HCT116 (cell line): ENCODE measurements around the gene NFE2L2. TPM values are rescaled to one million over a fixed set of nuclear protein-coding genes. Genes with fewer than 3 reads are reported as not detected.
"Not testable (repeated sequence)": the region's sequence is repeated elsewhere in the genome, so short reads cannot be mapped to it uniquely, and the experiment has no call there.

Source experiments
- ATAC-seq: fragments of 200-7000 bp; cut with Tn5 transposase; 2 replicates; pipeline ENCODE4 v1.9.1; 2020; ENCODE audit warnings: mild to moderate bottlenecking, moderate library complexity
- BruUV-seq: library from RNA; stranded (reverse); fragments of 400-500 nt; replicated peaks from 2 replicates; lab custom pipeline; 2021; lab: Mats Ljungman, UMichigan
- CTCF ChIA-PET: fragments of 300-600 bp; sonication (Branson Sonifier 250); formaldehyde crosslinking; loops from one replicate; lab custom pipeline; 2021; ENCODE audit warnings: antibody characterized with exemption; lab: Charles Lee
- POLR2A ChIA-PET: fragments of 300-600, 350-600 bp; sonication (Branson Sonifier 250); formaldehyde crosslinking; loops from one replicate; lab custom pipeline; 2021; ENCODE audit warnings: antibody characterized with exemption; lab: Charles Lee
- RAD21 ChIA-PET, 2 experiments: fragments of 300-600 bp; sonication (Branson Sonifier 250); formaldehyde crosslinking; loops; one replicate each; lab custom pipeline; 2023; ENCODE audit warnings: low total read pairs in 2 of 2; ENCODE audit not compliant: uncharacterized antibody in 2 of 2, unreplicated experiment in 2 of 2, low non-redundant PET in 1 of 2; lab: Charles Lee
- DNase-seq: peaks from one replicate; pipeline ENCODE4 v3.0.0-alpha.2; 2010; ENCODE audit warnings: low read depth, low spot score
- H2AFZ ChIP-seq: fragments of 200-600 bp; shearing (Covaris generic), sonication (generic); 2 replicates; pipeline ENCODE4 v1.6.1; 2017; ENCODE audit warnings: low read depth, mixed run types, mixed read lengths, antibody characterized with exemption, low read length; ENCODE audit not compliant: poor library complexity, severe bottlenecking
- H3K27ac ChIP-seq: 2 replicates; pipeline ENCODE4 v1.5.1; 2012; ENCODE audit warnings: low read depth, low read length
- H3K27me3 ChIP-seq: fragments of 200-600 bp; sonication (generic); 2 replicates; pipeline ENCODE4 v1.6.1; 2016; ENCODE audit warnings: mixed run types, low read length, mixed read lengths; ENCODE audit not compliant: insufficient read depth
- H3K36me3 ChIP-seq, 2 experiments: fragments of 200-500 bp in 1 of 2; fragments of 200-600 bp in 1 of 2; sonication (Bioruptor generic) in 1 of 2; sonication (generic) in 1 of 2; 2 replicates each; pipeline versions ENCODE4 v1.5.1 to v1.6.1; 2014 to 2016; ENCODE audit warnings: low read length in 2 of 2, inconsistent platforms in 1 of 2, mixed read lengths in 1 of 2, mixed run types in 1 of 2; ENCODE audit not compliant: insufficient read depth in 2 of 2, control insufficient read depth in 1 of 2
- H3K4me1 ChIP-seq, 2 experiments: fragments of 200-600 bp in 1 of 2; sonication (generic) in 1 of 2; 2 replicates each; pipeline versions ENCODE4 v1.5.1 to v1.6.1; 2012 to 2017; ENCODE audit warnings: low read length in 2 of 2, inconsistent platforms in 1 of 2, mild to moderate bottlenecking in 1 of 2, mixed read lengths in 1 of 2, mixed run types in 1 of 2, moderate library complexity in 1 of 2; ENCODE audit not compliant: insufficient read depth in 2 of 2, control insufficient read depth in 1 of 2
- H3K4me2 ChIP-seq: fragments of 200-600 bp; sonication (generic); 2 replicates; pipeline ENCODE4 v1.6.1; 2017; ENCODE audit warnings: mixed run types, low read length, mixed read lengths
- H3K4me3 ChIP-seq, 2 experiments: fragments of 200-600 bp in 1 of 2; sonication (generic) in 1 of 2; replicated peaks in 1 of 2; 2 replicates each; pipeline ENCODE4 v1.5.1; 2011 to 2016; ENCODE audit warnings: low read length in 2 of 2, control low read depth in 1 of 2, low read depth in 1 of 2, mild to moderate bottlenecking in 1 of 2, mixed read lengths in 1 of 2, mixed run types in 1 of 2
- H3K79me2 ChIP-seq: fragments of 200-600 bp; sonication (generic); 2 replicates; pipeline ENCODE4 v1.6.1; 2017; ENCODE audit warnings: mild to moderate bottlenecking, mixed run types, low read length, moderate library complexity, mixed read lengths; ENCODE audit not compliant: insufficient read depth
- H3K9ac ChIP-seq: fragments of 200-600 bp; sonication (generic); 2 replicates; pipeline ENCODE4 v1.6.1; 2016; ENCODE audit warnings: low read length, mixed read lengths
- H3K9me2 ChIP-seq: fragments of 200-600 bp; sonication (generic), shearing (Covaris generic); 2 replicates; pipeline ENCODE4 v1.6.1; 2017; ENCODE audit warnings: mixed run types, mild to moderate bottlenecking, moderate library complexity; ENCODE audit not compliant: insufficient read depth
- H3K9me3 ChIP-seq, 2 experiments: fragments of 200-500 bp in 1 of 2; fragments of 200-600 bp in 1 of 2; sonication (Bioruptor generic) in 1 of 2; sonication (generic) in 1 of 2; 2 replicates each; pipeline ENCODE4 v1.6.1; 2014 to 2017; ENCODE audit warnings: low read length in 2 of 2, mixed read lengths in 2 of 2, inconsistent platforms in 1 of 2, low read depth in 1 of 2, mild to moderate bottlenecking in 1 of 2, mixed run types in 1 of 2, moderate library complexity in 1 of 2; ENCODE audit not compliant: control insufficient read depth in 1 of 2, insufficient read depth in 1 of 2
- H4K20me1 ChIP-seq: fragments of 200-600 bp; sonication (generic), shearing (Covaris generic); 2 replicates; pipeline ENCODE4 v1.6.1; 2017; ENCODE audit warnings: mixed run types, mild to moderate bottlenecking, moderate library complexity; ENCODE audit not compliant: insufficient read depth
- CBX3 ChIP-seq: IDR thresholded peaks from 2 replicates; pipeline ENCODE4 v1.6.1; 2012; ENCODE audit warnings: low read depth
- FOSL1 ChIP-seq: IDR thresholded peaks from 2 replicates; pipeline ENCODE4 v1.6.1; 2012; ENCODE audit warnings: low read depth
- POLR2A ChIP-seq: IDR thresholded peaks from 2 replicates; pipeline ENCODE4 v1.7.0; 2011; ENCODE audit warnings: borderline replicate concordance; ENCODE audit not compliant: insufficient read depth, insufficient read length; ENCODE audit errors: extremely low read depth
- SIN3A ChIP-seq: IDR thresholded peaks from 2 replicates; pipeline ENCODE4 v1.6.1; 2012; ENCODE audit warnings: low read depth
- ZBTB33 ChIP-seq: IDR thresholded peaks from 2 replicates; pipeline ENCODE4 v1.6.1; 2011; ENCODE audit warnings: mild to moderate bottlenecking, low read length, moderate library complexity; ENCODE audit not compliant: insufficient replicate concordance; ENCODE audit errors: extremely low read depth
- intact Hi-C: fragments of 100-400 bp; cut with micrococcal nuclease; formaldehyde crosslinking; loops from 2 replicates; pipeline ENCODE4 v1.10.0; 2022
- total RNA-seq: library from RNA; stranded (reverse); gene quantifications from one replicate; pipeline ENCODE4 v1.2.1, GENCODE V29; 2021; ENCODE audit not compliant: unreplicated experiment

NFE2L2 gene
- total RNA-seq, 1 experiment from 2014 or later: 106 TPM

GRCh38 chr2:177309672-177310309 lies 45.3 kb upstream of the NFE2L2 start:
- H3K4me3 ChIP-seq, BruUV-seq, H3K79me2 ChIP-seq, intact Hi-C loops, DNase-seq, H3K4me2 ChIP-seq, H2AFZ ChIP-seq, H3K9ac ChIP-seq, H3K4me1 ChIP-seq, RAD21 ChIA-PET, H4K20me1 ChIP-seq, CTCF ChIA-PET, H3K27ac ChIP-seq, POLR2A ChIA-PET, ATAC-seq, H3K27me3 ChIP-seq, H3K9me3 ChIP-seq, H3K36me3 ChIP-seq, H3K9me2 ChIP-seq: not testable (repeated sequence)

- POLR2A ChIA-PET: no interaction called here
- no peaks in the 10 kb centered on the region for H3K79me2 ChIP-seq
- H3K9ac ChIP-seq: no peak overlapping the region
- intact Hi-C loops: no loop called here
- CTCF ChIA-PET: no interaction called here
- no peak overlapping the region for H3K4me2 ChIP-seq
- no peaks in the 10 kb centered on the region for H4K20me1 ChIP-seq
- no peak overlapping the region for H3K4me3 ChIP-seq
- RAD21 ChIA-PET: no interaction called here
- no TSS peak for BruUV-seq
- H3K36me3 ChIP-seq: no peaks in the 10 kb centered on the region
- no peaks in the 10 kb centered on the region for H3K27me3 ChIP-seq
- no peaks in the 10 kb centered on the region for H3K9me3 ChIP-seq
- H3K27ac ChIP-seq: no peak overlapping the region
- no peaks in the 10 kb centered on the region for H3K4me1 ChIP-seq
- TF ChIP-seq ZBTB33: no peak
- TF ChIP-seq POLR2A: no peak
- TF ChIP-seq SIN3A: no peak
- no peak for TF ChIP-seq CBX3
- TF ChIP-seq FOSL1: no peak
- TF ChIP-seq, all 23 proteins: peak for 0
- ATAC-seq (no peak), DNase-seq (no peak)
- no peak overlapping the region for H2AFZ ChIP-seq
- H3K9me2 ChIP-seq: no peaks in the 10 kb centered on the region
Measured at GRCh38 chr2:177306550-177306949, 42.0 kb upstream of the NFE2L2 start.
